WTC11 (cell line): ENCODE data around the gene GREM1. TPM values are rescaled to one million over a fixed set of nuclear protein-coding genes. Genes with fewer than 3 reads are reported as not detected.

Experiments
- ATAC-seq: fragments of 200-7000 bp; cut with Tn5 transposase; 2 replicates; pipeline ENCODE4 v1.10.0; 2021; ENCODE audit warnings: mild to moderate bottlenecking, moderate library complexity
- CTCF ChIA-PET: fragments of 300-600 bp; sonication (Branson Sonifier 250); formaldehyde crosslinking; loops from one replicate; lab custom pipeline; 2021; ENCODE audit warnings: antibody characterized with exemption; lab: Charles Lee
- POLR2A ChIA-PET: fragments of 350-600 bp; sonication (Branson Sonifier 250); formaldehyde crosslinking; loops from one replicate; lab custom pipeline; 2021; ENCODE audit warnings: antibody characterized with exemption; lab: Charles Lee
- DNase-seq: peaks from one replicate; pipeline ENCODE4 v3.0.0; 2021; ENCODE audit warnings: low spot score
- H3K27ac Mint-ChIP-seq: 2 replicates; pipeline ENCODE4 v1.8.0; 2021; ENCODE audit warnings: mixed read lengths
- H3K27me3 Mint-ChIP-seq: 2 replicates; pipeline ENCODE4 v1.8.0; 2021; ENCODE audit warnings: low read depth, mild to moderate bottlenecking, moderate library complexity, mixed read lengths
- H3K36me3 Mint-ChIP-seq: 2 replicates; pipeline ENCODE4 v1.8.0; 2021; ENCODE audit warnings: mixed read lengths
- H3K4me1 Mint-ChIP-seq: 2 replicates; pipeline ENCODE4 v1.8.0; 2022; ENCODE audit warnings: mixed read lengths
- H3K4me3 Mint-ChIP-seq: 2 replicates; pipeline ENCODE4 v1.8.0; 2021; ENCODE audit warnings: mild to moderate bottlenecking, moderate library complexity, mixed read lengths
- H3K9me3 Mint-ChIP-seq: 2 replicates; pipeline ENCODE4 v1.8.0; 2021; ENCODE audit warnings: mixed read lengths
- NR3C1 ChIP-seq: sonication (generic); formaldehyde crosslinking; conservative IDR thresholded peaks from 2 replicates; pipeline ENCODE4 v1.8.1; 2023; ENCODE audit warnings: low read depth, mild to moderate bottlenecking, missing genetic modification reagents
- total RNA-seq: library from RNA; stranded (reverse); gene quantifications from 3 replicates; pipeline ENCODE4 v1.2.3, GENCODE V29; 2021

GREM1 gene
- total RNA-seq, 1 experiment from 2014 or later = 0.59 TPM

- H3K4me3 Mint-ChIP-seq = no peak overlapping the region
These were observed 74.6 kb downstream of the GREM1 start for GRCh38 chr15:32792436-32792835.

More at GRCh38 chr15:32792436-32792835, 74.6 kb downstream of the GREM1 start:
- CTCF ChIA-PET = no interaction called here
- Mint-ChIP-seq H3K9me3 (peaks cover 6% of the 10 kb centered on the region), H3K4me1 (peaks cover 16% of the 10 kb centered on the region), H3K36me3 (0 out of 2 replicates have a peak, but pooled peaks cover 3% of the 10 kb centered on the region), H3K27me3 (no peaks in the 10 kb centered on the region; the same call in 1 of the 2 replicates), H3K27ac (no peak overlapping the region)
- TF ChIP-seq NR3C1 = no peak
- DNase-seq (no peak), ATAC-seq (no peak)
- POLR2A ChIA-PET = no interaction called here

Other genes with a start within 250 kb of the GREM1 start
- gene GOLGA8N, start 124.5 kb upstream of the GREM1 start, total RNA-seq = 1.1 to 1.8 TPM (median 1.6 TPM) in 3 replicates
- 76.8 to 93.0 TPM (median 81.5 TPM) in 3 replicates for gene ARHGAP11A, start 102.5 kb upstream of the GREM1 start, total RNA-seq
- 14.2 to 28.7 TPM (median 27.2 TPM) in 3 replicates for gene SCG5, start 76.3 kb upstream of the GREM1 start, total RNA-seq